Fibroblast of skin of left quadriceps (primary cell): ENCODE measurements around the gene ADARB2.
"Not testable (repeated sequence)": the region's sequence is repeated elsewhere in the genome, so short reads cannot be mapped to it uniquely, and the experiment has no call there.

ENCODE experiments used
- DNase-seq, 2 experiments: peaks; one replicate each; pipeline ENCODE4 v3.0.0-alpha.2; 2013; ENCODE audit warnings: low read depth in 2 of 2

Gene ADARB2

GRCh38 chr10:1465993-1466764 lies 271.1 kb downstream of the ADARB2 start:
- DNase-seq: no peak

GRCh38 chr10:1465418-1465911 lies 271.9 kb downstream of the ADARB2 start:
- no peak for DNase-seq

DNA sequence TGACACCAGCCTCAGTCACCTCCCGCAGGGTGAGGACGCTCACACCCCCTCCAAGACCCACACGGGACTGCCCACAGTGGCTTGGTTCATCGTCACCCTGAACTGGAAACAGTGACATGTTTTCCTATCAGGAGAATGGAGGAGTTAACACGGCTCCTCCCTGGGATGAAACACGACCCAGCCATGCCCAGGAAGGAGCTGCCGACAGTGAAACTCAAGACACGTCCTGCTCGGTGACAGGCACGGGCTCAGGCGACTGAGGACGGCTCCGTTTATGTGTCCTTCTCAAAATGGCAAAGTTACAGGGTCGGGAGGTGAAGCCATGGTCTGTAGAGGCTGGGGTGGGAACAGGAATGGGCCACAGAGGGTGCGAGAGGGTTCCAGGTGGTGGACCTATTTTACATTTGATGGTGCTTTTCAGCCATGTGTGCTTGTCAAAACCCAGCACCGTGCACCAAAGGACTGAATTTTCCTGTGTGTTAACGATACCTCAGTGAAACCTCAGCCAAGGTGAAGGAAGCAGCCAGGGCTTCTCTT lies 272.4 kb downstream of the ADARB2 start:
- DNase-seq: no peak

DNA sequence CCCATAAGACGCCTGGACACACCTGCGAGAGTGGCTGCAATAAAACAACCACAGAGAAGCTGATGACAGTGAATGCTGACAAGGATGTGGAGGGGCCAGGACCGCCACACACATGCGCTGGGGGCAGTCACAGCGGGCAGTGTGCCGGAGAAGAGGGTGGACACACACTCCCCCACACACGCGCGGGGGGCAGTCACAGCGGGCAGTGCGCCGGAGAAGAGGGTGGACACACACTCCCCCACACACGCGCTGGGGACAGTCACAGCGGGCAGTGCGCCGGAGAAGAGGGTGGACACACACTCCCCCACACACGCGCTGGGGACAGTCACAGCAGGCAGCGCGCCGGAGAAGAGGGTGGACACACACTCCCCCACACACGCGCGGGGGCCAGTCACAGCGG lies 273.4 kb downstream of the ADARB2 start:
- DNase-seq: not testable (repeated sequence)

- no peak for DNase-seq
Observed at GRCh38 chr10:1462994-1463633, 274.2 kb downstream of the ADARB2 start.

DNA sequence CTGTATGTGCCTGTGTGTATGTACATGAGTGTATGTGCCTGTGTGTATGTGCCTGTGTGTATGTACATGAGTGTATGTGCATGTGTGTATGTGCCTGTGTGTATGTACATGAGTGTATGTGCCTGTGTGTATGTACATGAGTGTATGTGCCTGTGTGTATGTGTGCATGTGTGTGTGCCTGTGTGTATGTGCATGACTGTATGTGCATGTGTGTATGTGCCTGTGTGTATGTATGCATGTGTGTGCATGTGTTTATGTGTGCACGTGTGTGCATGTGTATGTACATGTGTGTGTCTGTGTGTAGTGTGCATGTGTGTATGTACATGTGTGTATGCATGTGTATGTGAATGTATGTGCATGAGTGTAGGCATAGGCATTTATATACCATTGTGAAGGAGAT lies 274.8 kb downstream of the ADARB2 start:
- DNase-seq: no peak

DNA sequence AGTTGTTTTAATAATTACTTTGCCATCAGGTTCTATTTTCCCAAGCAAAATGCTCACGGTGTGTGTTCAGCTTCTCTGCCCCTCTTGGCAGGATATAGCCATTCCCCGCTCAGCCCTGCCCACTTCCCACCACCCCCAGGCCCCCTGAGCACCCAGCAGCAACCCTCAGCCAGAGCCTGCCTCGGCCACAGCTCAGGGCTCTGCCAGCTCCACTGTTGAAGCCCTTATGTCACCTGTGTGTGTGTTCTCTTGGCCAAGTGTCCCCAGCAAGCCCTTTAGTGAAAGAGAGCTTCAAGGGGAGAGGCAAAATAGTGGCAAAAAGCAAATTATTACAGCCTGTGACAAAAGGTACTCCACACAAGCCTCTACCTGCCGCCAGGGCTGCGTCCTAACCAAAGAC lies 275.3 kb downstream of the ADARB2 start:
- DNase-seq: no peak

- no peak for DNase-seq
Observed at GRCh38 chr10:1461016-1461415, 276.3 kb downstream of the ADARB2 start.

DNA sequence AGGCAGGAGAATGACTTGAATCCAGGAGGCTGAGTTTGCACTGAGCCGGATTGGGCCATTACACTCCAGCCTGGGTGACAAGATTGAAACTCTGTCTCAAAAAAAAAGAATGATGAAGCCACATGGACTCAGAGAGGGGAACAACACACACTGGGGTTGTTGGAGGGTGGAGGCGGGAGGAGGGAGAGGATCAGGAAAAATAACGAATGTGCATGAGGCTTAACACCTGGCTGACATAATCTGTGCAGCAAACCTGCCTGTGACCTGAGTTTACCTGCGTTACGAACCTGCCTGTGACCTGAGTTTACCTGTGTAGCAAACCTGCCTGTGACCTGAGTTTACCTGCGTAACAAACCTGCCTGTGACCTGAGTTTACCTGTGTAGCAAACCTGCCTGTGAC lies 277.7 kb downstream of the ADARB2 start:
- not testable (repeated sequence) for DNase-seq

DNA sequence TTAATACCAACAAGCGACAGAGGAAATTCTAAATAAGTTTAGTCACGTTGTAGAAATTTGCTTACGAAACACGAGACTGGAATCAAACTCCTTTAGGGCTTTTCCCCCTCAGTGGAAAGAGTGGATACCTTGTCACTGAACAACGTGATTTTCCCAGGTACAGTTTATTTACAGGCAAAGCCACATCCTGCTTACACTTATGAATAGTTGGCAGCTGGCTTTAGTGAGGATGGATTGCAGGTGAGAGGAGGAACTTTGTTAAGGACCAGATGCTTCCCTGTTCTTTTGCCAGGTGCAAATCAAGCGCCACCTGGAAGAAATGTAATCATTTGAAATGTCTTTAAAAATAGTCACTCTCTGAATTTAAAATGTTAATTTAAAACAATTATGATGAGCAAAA lies 282.4 kb downstream of the ADARB2 start:
- DNase-seq: no peak

- no peak for DNase-seq
Observed at GRCh38 chr10:1454428-1454827, 282.9 kb downstream of the ADARB2 start.

- DNase-seq: no peak
Observed at GRCh38 chr10:1452777-1453176, 284.5 kb downstream of the ADARB2 start.

- no peak for DNase-seq
Observed at GRCh38 chr10:1451941-1452340, 285.4 kb downstream of the ADARB2 start.

- DNase-seq: no peak
Observed at GRCh38 chr10:1451362-1451888, 285.9 kb downstream of the ADARB2 start.

GRCh38 chr10:1449572-1450205 lies 287.6 kb downstream of the ADARB2 start:
- no peak for DNase-seq

DNA sequence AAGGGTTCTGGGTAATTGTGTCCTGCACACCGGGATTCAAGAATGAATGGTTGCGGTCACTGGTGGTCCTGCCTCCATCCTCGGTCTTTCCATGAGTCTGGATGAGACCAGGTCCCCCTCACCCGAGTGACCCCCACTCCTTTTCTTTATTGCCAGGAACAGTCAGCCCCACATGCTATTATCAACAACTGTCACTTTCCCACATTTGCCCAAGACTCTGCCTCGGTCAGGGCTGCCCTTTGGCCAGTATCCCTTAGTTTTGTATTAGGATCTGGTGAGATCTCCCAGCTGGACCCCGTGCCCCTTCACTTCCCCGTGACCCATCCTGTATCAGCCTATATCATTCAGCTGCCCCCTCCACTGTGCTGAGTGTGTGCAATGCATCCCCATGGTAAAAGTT lies 288.3 kb downstream of the ADARB2 start:
- DNase-seq: no peak

GRCh38 chr10:1448252-1448930 lies 288.9 kb downstream of the ADARB2 start:
- DNase-seq: no peak

- no peak for DNase-seq
Observed at GRCh38 chr10:1444826-1445225, 292.5 kb downstream of the ADARB2 start.

DNA sequence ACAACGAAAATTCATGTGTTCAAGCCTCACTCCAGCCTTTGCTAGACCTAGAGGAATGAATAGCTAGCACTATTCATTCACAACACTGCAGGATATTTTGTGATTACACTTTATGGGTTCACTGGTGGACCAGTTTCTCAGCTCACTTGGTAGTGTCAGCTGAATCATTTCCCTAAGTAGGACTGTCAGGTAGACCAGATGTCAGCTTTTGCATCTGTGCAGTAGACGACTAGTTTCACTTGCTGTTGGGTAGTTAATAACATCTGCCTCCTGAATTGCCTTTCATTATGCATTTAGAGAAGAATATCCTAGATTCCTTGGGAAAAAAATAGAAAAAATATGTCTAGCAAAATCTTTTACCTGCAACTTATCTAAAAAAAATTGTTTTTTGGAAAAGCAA lies 296.4 kb downstream of the ADARB2 start:
- no peak for DNase-seq

- DNase-seq: no peak
Observed at GRCh38 chr10:1434912-1435692, 302.2 kb downstream of the ADARB2 start.

- DNase-seq: no peak
Observed at GRCh38 chr10:1434202-1434601, 303.1 kb downstream of the ADARB2 start.
